Thymus (tissue), 11 donors: ENCODE measurements around the gene ANAPC4. TPM values are rescaled to one million over a fixed set of nuclear protein-coding genes. Genes with fewer than 3 reads are reported as not detected.

Experiments
- DNase-seq, 9 donors: peaks; one replicate each; pipeline ENCODE4 v3.0.0-alpha.2; 2013; ENCODE audit warnings: low spot score in 9 of 9, low read depth in 6 of 9, missing footprints in 1 of 9
- H3K27ac ChIP-seq, 2 donors: one replicate each; pipeline ENCODE4 v1.5.1; 2013; ENCODE audit warnings: control low read depth in 1 of 2, low read depth in 1 of 2, low read length in 1 of 2, mild to moderate bottlenecking in 1 of 2, moderate library complexity in 1 of 2
- H3K27me3 ChIP-seq, 2 donors: one replicate each; pipeline ENCODE4 v1.5.1; 2013; ENCODE audit warnings: low read length in 1 of 2; ENCODE audit not compliant: control insufficient read depth in 2 of 2, insufficient read depth in 1 of 2
- H3K36me3 ChIP-seq, 2 donors: one replicate each; pipeline ENCODE4 v1.5.1; 2013; ENCODE audit warnings: low read length in 1 of 2, mild to moderate bottlenecking in 1 of 2, moderate library complexity in 1 of 2; ENCODE audit not compliant: control insufficient read depth in 2 of 2, insufficient read depth in 2 of 2
- H3K4me1 ChIP-seq, 2 donors: one replicate each; pipeline ENCODE4 v1.5.1; 2013; ENCODE audit warnings: low read length in 2 of 2; ENCODE audit not compliant: control insufficient read depth in 2 of 2, insufficient read depth in 2 of 2
- H3K4me3 ChIP-seq, 2 donors: one replicate each; pipeline ENCODE4 v1.5.1; 2013; ENCODE audit warnings: low read length in 2 of 2, control low read depth in 1 of 2, mild to moderate bottlenecking in 1 of 2
- H3K9me3 ChIP-seq, 2 donors: one replicate each; pipeline ENCODE4 v1.5.1; 2013; ENCODE audit warnings: low read length in 1 of 2, mild to moderate bottlenecking in 1 of 2; ENCODE audit not compliant: control insufficient read depth in 2 of 2, insufficient read depth in 1 of 2
- WGBS: extraction: QIAGEN DNeasy Blood & Tissue Kit; methylation state at CpG from one replicate; pipeline ENCODE4 v1.1.7; 2013; 5-methylcytosine and 5-hydroxymethylcytosine counted together
- polyA plus RNA-seq: library from polyadenylated mRNA; stranded (reverse); fragments of 200-250 nt; gene quantifications from one replicate; pipeline ENCODE4 v1.2.3, GENCODE V29; 2013
- total RNA-seq: library from RNA; stranded (reverse); fragments of 120-200 nt; gene quantifications from one replicate; pipeline ENCODE4 v1.2.4, GENCODE V29; 2013
- donor health status: healthy.

The ANAPC4 gene
- total and polyA plus RNA-seq, 2 donors, result 29.8 to 60.3 TPM

GRCh38 chr4:25420931-25421330 lies 43.9 kb downstream of the ANAPC4 start:
- WGBS, result 95% methylated on average over 1 of the region's 1 CpG
- H3K36me3 ChIP-seq, result peaks cover 10 to 24% of the 10 kb centered on the region in 2 donors
- H3K27me3 ChIP-seq, result no peaks in the 10 kb centered on the region
- no peak for DNase-seq
- no peaks in the 10 kb centered on the region for H3K9me3 ChIP-seq
- H3K4me1 ChIP-seq, result no peaks in the 10 kb centered on the region
- H3K27ac ChIP-seq, result no peak overlapping the region
- H3K4me3 ChIP-seq, result no peak overlapping the region

DNA sequence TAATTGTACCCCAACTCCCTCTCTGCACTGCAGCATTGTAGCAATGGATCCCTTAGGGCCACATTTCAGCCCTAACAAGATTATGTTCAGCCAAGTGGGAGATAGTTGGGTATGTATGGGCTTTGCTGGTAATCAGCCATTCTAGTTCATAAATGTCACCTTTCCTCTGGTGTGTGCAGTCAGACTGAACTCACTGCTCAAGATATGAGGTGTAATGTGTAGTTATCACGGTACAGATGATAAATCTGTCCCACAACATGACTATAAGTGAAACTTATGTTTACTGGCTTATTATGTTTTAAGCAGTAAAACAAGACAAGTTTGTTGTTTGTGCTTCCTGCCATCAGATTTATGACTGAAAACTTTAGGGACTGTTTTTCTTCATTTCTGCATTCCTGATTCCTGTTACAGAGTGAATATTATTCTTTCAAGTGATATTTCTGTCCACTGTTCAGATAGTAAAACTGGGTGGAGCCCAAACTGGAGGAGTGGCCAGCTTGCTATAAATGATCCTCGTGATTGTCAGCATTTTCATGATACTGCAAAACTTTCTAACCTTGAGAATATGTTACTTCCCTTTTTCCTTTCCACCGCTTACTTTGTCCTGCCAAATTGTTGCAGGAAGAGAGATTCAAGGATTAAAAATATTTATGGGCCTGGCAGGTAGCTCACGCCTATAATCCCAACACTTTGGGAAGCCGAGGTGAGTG lies 44.9 kb downstream of the ANAPC4 start:
- no peak overlapping the region for H3K4me3 ChIP-seq
- WGBS, result 62% methylated on average over 5 of the region's 5 CpGs
- H3K27ac ChIP-seq, result no peak overlapping the region
- no peaks in the 10 kb centered on the region for H3K4me1 ChIP-seq
- DNase-seq, result no peak
- H3K9me3 ChIP-seq, result no peaks in the 10 kb centered on the region
- H3K27me3 ChIP-seq, result no peaks in the 10 kb centered on the region
- peaks cover 9 to 19% of the 10 kb centered on the region in 2 donors for H3K36me3 ChIP-seq

GRCh38 chr4:25423548-25423947 lies 46.5 kb downstream of the ANAPC4 start:
- Histone ChIP-seq H3K9me3 (no peaks in the 10 kb centered on the region), H3K4me3 (no peak overlapping the region), H3K36me3 (peaks cover 2 to 9% of the 10 kb centered on the region in 2 donors), H3K4me1 (no peaks in the 10 kb centered on the region), H3K27ac (no peak overlapping the region), H3K27me3 (no peaks in the 10 kb centered on the region)
- no peak for DNase-seq
- 100% methylated on average over 1 of the region's 1 CpG for WGBS

DNA sequence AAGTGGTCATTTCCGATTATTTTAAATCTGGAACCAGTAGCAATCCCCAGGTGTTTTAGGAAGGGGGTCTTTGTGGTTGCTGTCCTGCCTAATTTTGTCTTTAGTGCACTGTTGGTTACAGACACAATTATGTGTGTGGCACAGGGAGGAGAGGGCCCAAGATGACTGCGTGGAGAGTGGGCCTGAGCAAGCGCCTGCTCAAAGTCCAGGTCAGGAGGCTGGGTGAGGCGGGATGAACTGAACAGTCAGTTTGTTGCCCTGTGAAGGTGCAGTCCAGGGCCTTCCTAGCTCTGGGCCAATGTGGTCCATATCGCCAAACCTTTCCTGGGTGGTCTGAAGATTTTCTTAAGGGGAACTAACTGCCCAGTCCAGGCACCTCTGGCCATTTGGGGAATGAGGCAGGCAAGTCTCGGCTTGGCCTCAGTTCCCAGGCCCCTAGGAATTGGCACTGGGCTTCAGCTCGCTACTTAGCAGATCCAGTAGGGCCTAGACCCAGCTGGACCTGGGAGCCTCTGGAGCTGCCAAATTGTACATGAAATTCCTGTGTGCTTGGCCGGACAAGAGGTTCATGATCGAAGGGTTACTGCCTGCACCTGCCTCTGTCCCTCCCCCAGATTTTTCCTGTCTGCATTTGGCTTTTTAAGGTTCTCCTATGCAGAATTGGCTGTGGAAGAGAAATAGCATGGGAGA lies 47.6 kb downstream of the ANAPC4 start:
- H3K27ac ChIP-seq, result no peak overlapping the region

GRCh38 chr4:25425361-25425760 lies 48.3 kb downstream of the ANAPC4 start:
- no peak overlapping the region for H3K27ac ChIP-seq
- H3K9me3 ChIP-seq, result no peaks in the 10 kb centered on the region
- no peak overlapping the region for H3K4me3 ChIP-seq
- WGBS, result 96% methylated on average over 4 of the region's 4 CpGs
- no peak for DNase-seq
- no peaks in the 10 kb centered on the region for H3K27me3 ChIP-seq
- peaks cover 0 to 5% of the 10 kb centered on the region in 2 donors for H3K36me3 ChIP-seq
- H3K4me1 ChIP-seq, result no peaks in the 10 kb centered on the region

More for the DNA sequence above, 47.6 kb downstream of the ANAPC4 start:
- no peak for DNase-seq
- WGBS, result 97% methylated on average over 9 of the region's 9 CpGs
- no peaks in the 10 kb centered on the region for H3K27me3 ChIP-seq
- H3K4me1 ChIP-seq, result no peaks in the 10 kb centered on the region
- no peak overlapping the region for H3K4me3 ChIP-seq
- H3K9me3 ChIP-seq, result no peaks in the 10 kb centered on the region
- H3K36me3 ChIP-seq, result peaks cover 0 to 6% of the 10 kb centered on the region in 2 donors

DNA sequence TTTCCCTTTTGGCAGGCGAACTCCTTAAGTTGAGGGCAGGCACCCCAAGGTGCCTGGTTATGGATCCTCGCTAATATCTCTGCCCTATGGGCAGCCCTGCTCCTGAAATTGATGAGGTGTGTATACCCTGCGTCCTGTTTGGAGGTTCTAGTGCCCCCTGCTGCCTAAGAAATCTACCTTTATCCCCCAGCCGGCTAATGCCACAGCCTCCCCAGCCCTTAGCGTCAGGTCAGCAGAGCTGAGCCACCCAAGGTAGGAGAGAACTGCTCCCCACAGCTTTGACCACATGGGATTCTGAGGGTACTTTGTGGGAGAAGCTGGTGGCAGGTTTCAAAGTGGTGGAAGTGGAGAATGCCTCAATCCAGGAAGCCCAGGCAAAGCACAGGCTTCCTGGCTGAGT lies 50.8 kb downstream of the ANAPC4 start:
- Histone ChIP-seq H3K4me3 (no peak overlapping the region), H3K4me1 (no peaks in the 10 kb centered on the region), H3K9me3 (no peaks in the 10 kb centered on the region), H3K36me3 (no peaks in the 10 kb centered on the region), H3K27ac (no peak overlapping the region), H3K27me3 (no peaks in the 10 kb centered on the region)
- no peak for DNase-seq
- 97% methylated on average over 5 of the region's 5 CpGs for WGBS

GRCh38 chr4:25430630-25431029 lies 53.6 kb downstream of the ANAPC4 start:
- Histone ChIP-seq H3K27me3 (no peaks in the 10 kb centered on the region), H3K27ac (no peak overlapping the region), H3K9me3 (no peaks in the 10 kb centered on the region), H3K36me3 (no peaks in the 10 kb centered on the region), H3K4me3 (no peak overlapping the region), H3K4me1 (no peaks in the 10 kb centered on the region)
- no peak for DNase-seq
- WGBS, result 93% methylated on average over 5 of the region's 5 CpGs

GRCh38 chr4:25433966-25434827 lies 57.1 kb downstream of the ANAPC4 start:
- Histone ChIP-seq H3K27ac (no peak overlapping the region), H3K9me3 (no peaks in the 10 kb centered on the region), H3K4me1 (no peaks in the 10 kb centered on the region), H3K4me3 (no peak overlapping the region), H3K36me3 (no peaks in the 10 kb centered on the region), H3K27me3 (no peaks in the 10 kb centered on the region)
- 96% methylated on average over 14 of the region's 14 CpGs for WGBS
- DNase-seq, result no peak

GRCh38 chr4:25437926-25438325 lies 60.9 kb downstream of the ANAPC4 start:
- Histone ChIP-seq H3K4me3 (no peak overlapping the region), H3K27me3 (no peaks in the 10 kb centered on the region), H3K4me1 (no peaks in the 10 kb centered on the region), H3K27ac (no peak overlapping the region), H3K36me3 (no peaks in the 10 kb centered on the region), H3K9me3 (no peaks in the 10 kb centered on the region)
- DNase-seq, result no peak
